NCI-H345 (cell line): ENCODE data around the gene EP400.
A peak's percentile ranks its signal among the peaks of the same experiment; 100 is the strongest.

ENCODE experiments used
- DNase-seq: peaks from one replicate; lab custom pipeline; 2025; lab: John Stamatoyannopoulos, UW

Gene EP400

DNA sequence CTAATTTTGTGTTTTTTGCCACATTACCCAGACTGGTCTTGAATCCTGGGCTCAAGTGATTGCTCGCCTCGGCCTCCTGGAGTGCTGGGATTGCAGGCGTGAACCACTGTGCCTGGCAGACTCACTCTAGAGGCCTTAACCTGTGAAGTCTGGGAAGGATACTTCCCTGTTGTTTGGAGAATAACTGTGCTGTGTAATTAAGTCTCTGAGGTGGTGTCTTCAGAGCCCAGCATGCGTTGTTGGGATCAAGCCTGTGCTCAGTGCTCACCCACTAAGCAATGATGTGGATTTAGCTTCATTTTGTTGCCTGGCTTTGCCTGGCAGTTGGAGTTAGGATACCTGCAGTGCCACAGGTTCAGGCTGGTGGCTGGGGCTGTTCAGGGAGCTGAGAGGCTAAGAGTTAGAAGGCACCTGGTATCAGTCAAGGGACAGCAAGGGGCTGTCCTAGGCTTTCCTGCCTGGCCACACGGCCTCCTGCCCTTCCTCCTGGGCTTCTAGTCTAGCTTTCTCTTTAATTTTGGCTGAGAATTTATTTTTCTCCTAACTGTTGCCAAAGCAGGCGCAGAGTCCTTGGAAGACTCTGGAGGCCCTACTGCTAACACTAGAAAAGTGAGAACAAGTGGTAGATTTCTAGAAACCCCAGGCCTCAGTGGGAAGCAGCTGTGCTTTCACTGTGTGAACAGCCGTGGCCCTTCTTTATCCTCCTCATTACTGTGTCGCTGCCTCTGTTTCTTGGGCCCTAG, 38.5 kb downstream of the EP400 start:
- DNase-seq = no peak

DNA sequence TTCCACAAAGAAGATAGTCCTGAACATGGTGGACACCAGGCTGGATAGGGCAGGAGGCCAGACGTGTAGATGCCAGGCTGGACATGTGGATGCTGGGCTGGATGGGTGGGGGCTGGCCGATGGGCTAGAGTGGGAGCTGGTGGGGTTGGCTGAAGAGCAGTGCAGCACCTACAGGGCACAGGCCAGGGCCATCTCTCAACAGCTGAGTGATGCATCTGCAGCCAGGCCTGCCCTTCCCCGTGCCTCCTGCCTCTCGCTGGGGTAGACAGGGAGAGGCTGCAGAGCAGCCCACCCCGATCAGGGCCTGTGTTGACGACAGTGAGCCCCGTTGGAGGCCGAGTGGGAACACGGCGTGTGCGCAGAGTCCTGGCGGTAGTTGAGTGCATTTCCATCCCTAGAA, 39.3 kb downstream of the EP400 start:
- no peak for DNase-seq

DNA sequence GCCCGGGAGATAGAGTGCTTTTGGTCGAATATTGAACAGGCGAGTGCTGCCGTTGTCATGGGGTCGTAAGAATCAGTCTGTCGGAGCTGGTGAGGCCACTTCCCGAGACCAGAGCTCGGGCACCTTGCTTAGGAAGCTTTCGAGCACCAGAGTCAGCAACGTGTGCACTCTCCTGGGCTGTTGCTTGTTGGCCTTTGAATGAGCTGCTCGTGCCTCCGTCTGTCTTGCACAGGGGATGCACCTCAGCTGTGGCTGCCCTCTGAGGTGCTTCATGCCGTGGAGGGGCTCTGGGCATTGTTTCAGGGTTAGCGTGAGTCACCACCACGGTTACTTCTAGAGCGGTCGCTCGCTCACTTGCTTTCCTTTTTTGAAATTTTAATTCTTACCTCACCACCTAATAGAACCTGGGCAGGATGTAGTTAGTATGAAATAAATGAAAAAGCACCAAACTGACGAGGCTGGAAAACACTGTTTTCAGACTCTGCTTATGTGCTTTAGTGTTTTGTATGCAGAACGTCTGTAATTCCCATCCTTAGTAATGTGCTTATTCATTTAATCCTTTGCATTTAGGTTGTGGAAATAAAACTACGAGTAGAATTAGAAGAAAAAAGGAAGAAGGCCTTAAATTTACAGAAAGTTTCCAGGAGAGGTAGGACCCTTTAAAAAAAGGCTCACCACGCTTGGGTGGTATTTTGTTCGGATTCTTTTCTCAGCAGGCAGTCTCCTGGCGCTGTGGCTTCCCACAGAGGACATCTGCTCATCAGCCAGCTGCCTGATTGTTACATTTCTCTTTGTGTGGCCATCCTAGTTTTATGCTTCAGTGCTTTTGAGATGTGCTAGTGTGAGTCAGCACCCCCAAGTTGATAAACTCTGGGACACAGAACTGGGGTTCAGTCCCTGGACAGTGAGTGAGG, 40.6 kb downstream of the EP400 start:
- peak; percentile 84 for DNase-seq

DNA sequence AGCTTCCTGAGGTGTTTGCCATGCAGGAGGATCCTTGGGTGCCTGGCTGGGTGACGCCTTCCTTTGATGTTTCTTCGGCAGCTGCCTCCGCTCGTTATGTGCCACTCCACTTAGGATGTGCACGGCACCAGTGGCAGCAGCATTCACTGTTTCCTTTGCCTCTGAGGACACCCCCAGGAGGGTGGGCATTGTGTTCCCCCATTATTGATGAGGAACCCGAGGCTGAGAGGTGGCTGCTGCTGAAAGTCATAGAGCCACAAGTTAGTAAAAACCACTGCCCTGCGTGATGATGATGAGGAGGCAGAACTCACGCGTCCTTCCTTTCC, 41.2 kb downstream of the EP400 start:
- DNase-seq = no peak

DNA sequence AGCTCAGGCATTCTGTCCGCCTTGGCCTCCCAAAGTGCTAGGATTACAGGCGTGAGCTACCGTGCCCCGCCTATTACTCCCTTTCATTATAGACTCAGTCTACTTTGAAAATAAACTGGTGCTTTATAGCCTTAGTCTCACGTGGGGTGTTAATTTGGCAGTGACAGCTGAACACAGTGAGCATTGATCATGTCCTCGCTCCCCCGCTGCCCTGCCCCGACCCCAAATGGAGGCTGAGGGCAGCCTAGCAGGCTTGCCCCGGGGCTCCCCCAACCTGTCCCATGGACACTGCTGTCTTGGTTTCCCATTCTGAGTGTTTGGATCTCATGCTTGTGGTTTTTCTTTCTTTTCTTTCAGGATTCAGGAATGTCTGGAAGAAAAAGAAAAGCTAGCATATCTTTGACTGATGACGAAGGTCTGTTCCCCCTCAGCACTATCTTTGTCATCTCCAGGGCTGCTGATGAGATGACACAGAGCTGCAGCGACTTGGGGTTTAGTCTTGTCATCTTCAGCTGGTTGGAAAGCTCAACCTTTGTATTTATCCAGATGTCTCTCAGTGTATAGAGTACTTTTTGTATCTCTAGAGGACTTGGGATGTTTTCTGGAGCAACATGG, 42.2 kb downstream of the EP400 start:
- no peak for DNase-seq

DNA sequence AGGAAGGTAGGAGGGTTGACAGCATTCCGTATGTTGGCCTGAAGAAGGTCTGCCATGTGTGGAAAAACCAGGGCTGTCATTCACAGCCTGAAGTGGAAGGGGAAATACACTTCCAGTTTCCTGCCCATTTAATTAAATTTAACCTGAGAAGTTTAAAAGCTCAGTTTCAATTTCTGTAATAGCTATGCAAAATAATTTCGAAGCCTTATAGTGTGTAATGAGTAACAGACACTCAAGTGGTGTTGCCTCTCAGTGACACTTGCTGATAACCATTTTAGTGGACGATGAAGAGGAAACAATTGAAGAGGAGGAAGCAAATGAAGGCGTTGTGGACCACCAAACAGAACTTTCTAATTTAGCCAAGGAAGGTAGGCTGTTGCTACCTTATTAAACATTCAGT, 44.8 kb downstream of the EP400 start:
- DNase-seq = no peak

DNA sequence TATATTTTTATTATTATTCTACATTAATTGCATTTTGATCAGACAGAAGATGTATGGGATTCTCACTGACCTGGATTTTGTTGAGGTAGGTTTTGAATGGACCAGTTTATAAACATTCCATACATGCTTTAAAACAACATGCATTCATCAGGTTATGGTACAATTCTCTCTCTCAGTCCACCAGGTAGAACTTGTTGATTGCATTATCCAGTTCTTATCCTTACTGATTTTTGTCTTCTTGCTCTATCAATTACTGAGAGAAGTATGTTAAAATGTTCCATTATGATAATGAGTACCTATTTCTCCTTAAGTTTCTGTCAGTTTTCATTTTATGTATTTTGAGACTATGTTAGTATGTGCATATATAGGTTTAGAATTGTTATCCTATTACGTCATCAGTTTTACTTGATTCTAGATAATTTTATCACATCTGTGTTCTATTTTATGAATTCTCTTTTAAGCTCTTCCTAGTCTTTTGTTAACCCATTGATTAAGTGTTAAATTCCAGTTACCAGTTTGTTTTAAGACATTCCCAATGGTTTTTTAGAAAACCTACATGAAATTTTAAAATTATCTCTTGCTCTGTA, 50.6 kb downstream of the EP400 start:
- no peak for DNase-seq

DNA sequence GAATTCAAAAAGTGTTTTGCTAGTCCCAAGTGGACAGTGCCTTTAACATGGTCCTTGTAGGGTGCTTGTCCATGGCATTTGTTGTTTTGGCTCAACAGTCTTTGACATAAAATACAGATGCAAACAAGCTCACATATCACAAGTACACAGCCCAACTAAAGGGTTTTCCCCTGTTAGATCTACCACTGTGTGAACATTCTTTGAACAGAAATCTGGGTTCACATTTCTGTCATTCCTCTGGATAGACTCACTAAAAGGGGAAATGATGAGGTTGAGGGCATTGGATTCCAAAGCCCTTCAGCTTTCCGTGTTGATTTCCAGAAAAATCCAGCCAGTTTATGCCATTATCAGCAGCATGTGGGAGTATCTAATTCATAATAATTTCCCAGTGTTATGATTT, 54.1 kb downstream of the EP400 start:
- no peak for DNase-seq

DNA sequence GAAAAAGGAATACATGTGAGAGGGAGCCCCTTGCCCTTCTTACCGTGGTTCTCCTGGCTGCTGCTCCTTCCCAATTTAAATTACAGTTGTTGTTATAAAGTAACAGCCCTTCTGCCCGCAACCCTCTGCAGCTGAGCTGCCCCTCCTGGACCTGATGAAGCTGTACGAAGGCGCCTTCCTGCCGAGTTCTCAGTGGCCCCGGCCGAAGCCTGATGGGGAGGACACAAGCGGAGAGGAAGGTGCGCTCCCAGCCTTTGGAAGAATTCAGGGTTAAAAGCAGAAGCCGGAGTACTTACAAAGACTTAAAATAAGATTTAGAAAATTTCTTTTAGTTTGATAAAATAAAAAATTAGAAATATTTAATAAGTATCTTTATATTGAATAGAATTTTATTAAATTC, 55.2 kb downstream of the EP400 start:
- no peak for DNase-seq

DNA sequence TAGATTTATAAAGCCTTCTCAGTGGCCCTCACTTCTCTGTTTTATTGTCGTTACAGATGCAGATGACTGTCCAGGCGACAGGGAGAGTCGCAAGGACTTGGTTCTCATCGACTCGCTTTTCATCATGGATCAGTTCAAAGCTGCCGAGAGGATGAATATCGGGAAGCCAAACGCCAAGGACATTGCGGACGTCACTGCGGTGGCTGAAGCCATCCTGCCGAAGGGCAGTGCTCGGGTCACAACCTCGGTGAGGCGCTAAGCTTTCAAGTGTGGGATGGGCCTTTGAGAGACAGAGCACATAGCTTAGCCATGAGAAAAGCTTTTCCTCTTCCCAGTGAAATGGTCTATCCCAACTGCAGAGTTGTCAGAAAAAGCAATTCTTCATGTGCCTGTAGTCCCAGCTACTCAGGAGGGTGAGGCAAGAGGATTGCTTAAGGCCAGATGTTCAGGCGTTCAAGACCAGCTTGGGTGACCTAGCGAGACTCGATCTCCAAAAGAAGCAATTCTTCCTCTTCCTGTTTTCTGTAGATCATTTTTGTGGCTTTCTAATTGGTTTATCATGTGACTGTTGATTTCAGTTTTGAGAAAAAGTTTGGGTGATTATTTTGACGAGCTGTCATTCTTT, 56.4 kb downstream of the EP400 start:
- DNase-seq = no peak

DNA sequence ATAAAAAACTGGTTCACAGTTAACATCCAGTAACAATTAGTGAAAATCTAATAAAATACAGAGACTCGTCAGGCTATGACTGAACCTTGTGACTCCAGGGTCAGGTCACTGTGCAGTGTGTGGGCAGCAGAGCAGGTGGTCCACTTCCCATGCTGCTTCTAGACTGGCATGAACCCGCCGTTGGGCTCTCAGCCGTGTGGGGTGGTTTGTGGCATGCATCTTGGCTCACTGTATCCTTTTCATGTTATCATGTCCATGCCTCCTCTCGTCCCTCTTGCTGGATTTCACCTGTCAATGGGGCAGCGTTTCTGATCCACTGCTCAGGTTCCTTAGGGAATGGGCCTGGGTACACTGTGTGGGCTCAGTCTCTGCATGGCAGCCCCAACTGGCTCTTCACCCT, 57.3 kb downstream of the EP400 start:
- DNase-seq = no peak

DNA sequence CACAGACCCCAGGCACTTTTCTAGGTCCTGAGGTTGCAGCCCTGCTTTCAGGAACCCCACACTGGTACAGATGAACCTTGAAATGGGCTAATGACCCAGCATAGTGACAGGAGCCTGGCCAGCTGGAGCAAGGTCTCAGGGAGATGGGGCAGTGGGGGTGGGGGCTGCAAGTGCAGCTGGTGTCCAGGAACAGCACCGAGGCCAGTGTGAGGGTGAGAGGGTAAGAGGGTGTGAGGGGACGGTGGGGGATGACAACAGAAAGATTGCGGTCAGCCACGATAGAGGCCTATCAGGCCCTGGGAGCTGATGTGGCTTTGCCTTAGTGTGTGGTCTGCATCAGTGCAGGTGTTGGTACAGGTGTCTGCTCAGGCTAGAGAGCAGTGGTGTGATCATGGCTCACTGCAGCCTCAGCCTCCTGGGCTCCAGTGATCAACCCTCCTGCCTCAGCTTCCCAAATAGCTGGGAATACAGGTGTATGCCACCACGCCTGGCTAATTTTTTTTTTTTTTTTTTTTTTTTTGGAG, 59.7 kb downstream of the EP400 start:
- no peak for DNase-seq

DNA sequence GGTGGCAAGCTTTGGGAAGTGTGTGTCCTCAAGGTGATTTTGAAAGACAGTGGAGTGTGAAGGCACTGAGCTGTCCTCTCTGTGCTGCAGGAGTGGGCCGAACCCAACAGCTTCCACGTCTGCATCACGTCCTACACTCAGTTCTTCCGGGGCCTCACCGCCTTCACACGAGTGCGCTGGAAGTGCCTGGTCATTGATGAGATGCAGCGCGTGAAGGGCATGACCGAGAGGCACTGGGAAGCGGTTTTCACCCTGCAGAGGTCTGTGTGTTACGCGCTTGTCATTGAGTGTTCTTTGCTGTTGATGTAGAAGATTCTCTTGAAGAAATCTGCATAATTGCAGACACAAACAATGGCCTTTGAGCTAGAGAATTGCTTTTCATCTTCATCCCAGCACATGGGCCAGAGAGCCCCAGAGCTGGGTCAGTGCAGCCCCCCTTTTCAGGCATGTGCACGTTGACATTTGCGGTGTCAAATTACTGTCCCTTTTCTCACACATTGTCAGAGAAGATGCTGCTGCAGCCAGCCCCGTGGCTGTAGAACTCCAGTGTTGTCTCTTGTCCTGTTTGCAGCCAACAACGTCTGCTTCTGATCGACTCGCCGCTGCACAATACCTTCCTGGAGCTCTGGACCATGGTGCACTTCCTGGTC, 63.3 kb downstream of the EP400 start:
- DNase-seq = no peak

DNA sequence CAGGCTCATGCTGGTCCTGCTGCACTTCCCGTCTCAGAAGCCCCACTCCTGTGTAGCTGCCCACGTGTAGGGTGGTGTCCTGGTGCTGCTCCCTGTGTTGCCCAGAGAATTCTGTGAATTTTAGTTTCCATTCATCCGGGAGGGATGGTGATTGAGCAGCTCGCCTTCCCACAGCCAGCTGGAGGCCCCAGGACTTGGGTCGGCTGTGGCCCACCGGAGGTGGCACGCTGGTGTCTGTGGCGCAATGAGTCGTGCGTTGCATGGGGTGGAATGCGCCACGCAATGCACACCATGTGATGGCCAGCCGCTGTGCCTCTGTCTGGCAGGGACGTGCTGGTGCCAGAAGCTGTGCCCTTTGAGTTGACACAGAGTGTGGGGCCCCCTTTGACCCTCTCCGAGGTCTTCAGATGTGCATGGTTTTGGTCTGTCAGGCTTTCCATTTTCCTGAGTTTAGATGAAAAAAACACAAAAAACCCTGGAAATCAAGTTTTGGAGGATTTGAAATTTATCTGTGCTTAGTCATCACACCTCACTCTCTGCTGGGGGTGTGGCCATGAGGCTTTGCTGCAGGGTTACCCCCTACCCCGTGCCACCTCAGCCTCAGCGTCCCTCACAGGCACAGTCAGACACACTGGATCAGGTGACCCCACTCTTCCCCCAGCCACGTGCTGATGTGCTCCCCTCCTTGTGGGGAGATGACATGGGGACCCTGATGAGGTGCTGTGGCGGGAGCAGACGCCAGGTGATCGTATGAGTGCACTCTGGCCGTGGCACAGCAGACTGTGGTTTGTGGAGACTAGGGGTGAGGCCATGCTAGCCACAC, 64.6 kb downstream of the EP400 start:
- no peak for DNase-seq

DNA sequence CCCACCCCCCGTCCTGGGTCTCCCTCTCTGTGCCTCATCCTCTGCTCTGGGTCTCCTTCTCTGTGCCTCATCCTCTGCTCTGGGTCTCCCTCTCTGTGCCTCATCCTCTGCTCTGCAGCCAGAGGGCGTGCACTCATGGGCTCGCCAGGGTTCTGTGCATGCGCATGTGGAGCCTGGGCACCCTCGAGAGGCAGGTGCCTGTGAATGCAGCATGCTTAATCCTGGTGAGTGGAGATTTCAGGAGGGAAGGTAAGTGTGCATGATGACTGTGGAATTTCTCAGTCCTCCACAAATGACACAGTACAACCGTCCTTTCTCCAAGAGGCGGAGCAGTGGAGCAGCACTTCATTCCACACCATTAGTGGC, 65.2 kb downstream of the EP400 start:
- no peak for DNase-seq

DNA sequence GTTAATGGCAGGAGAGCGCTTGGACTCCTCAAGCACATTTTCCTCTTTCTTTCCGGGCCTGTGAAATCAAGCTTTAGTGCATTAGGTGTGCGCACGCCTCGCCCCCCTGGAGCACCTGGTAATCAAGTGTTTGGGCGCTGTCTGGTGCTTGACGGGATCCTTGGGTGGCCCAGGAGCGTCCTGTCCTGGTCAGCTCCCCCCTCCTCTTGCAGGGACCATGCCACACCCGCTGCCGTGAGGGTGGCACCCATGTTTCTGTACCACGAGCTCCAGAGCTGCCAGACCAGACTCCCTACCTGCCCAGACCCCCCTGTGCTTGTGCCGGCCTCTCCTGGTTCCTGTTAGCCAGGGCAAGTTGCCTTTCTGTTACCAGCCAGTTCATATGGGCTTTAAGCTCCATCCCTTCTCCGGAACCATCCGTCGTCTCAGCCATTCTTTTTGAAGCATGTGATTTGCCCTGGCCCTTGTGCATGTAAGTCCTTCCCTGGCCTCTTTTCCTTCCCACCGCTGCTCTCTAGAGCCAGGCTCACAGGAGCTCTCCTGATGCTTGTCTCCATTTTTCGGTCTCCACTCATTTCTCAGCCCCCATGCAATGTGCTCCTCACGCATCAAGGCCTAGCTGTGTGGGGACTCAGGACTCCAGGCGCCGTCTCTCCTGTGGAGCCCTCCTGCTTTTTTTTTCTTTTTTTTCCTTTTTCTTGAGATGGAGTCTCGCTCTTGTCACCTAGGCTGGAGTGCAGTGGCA, 66.1 kb downstream of the EP400 start:
- no peak for DNase-seq

DNA sequence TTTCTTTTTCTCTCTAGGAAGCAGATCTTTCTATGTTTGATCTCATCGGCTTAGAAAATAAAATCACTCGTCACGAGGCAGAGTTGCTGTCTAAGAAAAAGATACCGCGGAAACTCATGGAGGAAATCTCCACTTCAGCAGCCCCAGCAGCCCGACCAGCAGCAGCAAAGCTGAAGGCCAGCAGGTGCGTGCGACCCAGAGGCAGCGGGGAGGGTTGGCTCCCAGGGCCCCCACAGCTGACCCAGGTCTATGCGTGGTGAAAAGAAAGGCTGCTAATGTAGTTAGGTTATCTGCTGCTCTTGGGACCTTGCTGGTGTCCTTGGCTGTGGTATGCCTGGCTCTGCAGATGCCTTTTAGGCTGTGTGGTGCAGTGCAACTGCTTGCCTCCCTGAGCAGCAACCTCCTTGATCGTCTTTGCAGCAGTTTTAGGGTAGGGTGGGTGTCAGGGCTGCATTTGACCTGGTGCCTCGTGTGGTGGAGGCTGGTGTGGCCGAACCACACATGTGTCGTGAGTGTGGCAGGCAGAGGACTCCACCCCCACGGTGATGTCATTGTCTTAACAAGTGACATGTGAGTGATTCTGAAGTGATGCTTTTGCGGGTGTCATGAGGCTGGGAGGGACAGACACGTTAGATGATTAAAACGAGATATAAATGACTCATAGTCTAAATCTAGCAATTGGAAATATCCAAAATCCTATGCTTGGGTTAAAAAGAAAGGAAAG, 68.6 kb downstream of the EP400 start:
- no peak for DNase-seq

DNA sequence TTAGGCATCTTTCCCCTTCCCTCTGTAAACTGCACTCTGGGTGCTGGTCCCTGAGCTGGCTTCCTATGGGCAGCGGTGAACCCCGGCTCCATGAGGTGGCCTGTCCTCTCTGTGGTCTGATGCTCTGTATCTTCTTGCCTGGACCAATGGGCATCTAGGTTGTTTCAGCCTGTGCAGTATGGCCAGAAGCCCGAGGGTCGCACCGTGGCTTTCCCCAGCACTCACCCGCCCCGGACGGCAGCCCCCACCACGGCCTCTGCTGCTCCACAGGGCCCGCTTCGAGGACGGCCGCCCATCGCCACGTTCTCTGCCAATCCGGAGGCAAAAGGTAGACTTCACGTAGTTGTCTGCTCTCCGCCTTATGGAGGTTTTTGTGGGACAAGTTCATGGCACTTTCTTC, 70.1 kb downstream of the EP400 start:
- no peak for DNase-seq

DNA sequence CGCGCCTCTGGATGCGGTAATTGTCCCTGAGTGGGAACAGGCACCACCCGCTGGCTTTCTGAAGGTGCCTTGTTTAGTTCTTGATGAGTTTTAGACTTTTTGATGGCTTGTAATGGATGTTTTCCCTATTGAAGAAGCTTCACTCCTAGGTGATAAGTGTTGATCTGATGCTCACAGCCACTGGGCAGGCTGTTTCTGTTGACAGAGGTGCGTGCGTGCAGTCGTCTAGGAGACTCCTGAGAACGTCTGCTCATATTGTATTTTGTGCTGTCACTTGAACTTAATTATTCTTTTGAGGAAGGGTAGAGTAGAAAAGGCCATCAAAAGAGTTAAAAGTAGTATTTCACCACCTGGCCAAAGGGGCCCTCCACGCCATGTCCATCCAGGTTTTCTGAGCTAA, 70.5 kb downstream of the EP400 start:
- no peak for DNase-seq
